GM19463 (cell line): ENCODE measurements around the gene NAT8L.

Experiments
- ATAC-seq: cut with Tn5 transposase; IDR thresholded peaks from one replicate; pipeline ENCODE4 v1.9.1; 2021; ENCODE audit warnings: mild to moderate bottlenecking, moderate library complexity; ENCODE audit not compliant: unreplicated experiment

The NAT8L gene

DNA sequence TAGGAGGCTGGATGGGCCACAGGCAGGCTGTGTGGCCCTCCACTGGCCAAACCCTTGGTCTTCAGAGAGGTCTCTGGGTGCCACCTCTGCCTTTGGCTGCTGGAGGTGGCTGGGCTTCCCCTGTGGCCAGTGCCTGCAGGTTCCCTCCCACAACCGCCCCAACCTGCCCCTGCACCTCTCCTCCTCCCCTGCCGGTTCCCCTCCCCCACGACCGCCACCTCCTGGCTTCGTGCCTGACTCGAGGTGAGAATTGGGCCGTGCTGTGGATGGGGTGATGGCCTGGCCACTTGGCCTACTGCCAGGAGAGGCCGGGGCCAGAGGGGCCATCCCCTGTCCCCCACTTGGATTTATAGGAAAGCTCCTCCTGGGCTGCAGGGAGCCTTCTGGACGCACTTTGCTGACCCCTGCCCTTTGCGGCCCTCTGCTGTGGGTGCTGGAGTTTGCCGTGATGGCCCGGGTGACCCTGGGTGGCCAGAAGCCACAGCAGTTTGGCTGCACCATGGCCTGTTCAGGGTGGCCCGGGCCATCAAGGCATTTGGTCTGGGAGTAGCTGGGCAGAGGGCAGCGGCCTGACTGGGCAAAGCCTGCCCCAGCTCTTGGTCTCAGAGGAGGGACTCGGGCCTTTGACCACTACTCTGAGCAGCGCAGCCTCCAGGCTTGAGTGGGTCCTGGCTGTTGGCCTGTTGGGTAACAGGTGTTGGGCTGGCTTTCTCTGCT lies 3.8 kb downstream of the NAT8L start:
- ATAC-seq = no peak

DNA sequence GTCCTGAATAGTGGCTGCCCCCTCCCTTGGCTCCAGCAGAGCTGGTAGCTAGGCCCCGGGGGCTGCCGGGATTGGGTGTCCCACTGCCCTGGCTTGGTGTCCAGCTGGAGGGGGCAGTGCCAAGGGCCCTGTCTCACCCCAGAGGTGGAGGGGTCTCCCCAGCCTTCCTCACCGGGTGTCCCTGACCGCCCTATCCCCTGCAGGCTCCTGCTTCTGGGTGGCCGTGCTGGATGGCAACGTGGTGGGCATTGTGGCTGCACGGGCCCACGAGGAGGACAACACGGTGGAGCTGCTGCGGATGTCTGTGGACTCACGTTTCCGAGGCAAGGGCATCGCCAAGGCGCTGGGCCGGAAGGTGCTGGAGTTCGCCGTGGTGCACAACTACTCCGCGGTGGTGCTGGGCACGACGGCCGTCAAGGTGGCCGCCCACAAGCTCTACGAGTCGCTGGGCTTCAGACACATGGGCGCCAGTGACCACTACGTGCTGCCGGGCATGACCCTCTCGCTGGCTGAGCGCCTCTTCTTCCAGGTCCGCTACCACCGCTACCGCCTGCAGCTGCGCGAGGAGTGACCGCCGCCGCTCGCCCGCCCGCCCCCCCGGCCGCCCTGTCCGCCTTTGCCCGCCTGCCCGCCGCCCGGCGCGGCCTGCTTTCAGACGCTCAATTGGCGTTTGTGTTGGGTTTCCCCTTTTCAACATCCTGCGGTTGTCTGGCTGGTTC lies 4.6 kb downstream of the NAT8L start:
- ATAC-seq = no peak

DNA sequence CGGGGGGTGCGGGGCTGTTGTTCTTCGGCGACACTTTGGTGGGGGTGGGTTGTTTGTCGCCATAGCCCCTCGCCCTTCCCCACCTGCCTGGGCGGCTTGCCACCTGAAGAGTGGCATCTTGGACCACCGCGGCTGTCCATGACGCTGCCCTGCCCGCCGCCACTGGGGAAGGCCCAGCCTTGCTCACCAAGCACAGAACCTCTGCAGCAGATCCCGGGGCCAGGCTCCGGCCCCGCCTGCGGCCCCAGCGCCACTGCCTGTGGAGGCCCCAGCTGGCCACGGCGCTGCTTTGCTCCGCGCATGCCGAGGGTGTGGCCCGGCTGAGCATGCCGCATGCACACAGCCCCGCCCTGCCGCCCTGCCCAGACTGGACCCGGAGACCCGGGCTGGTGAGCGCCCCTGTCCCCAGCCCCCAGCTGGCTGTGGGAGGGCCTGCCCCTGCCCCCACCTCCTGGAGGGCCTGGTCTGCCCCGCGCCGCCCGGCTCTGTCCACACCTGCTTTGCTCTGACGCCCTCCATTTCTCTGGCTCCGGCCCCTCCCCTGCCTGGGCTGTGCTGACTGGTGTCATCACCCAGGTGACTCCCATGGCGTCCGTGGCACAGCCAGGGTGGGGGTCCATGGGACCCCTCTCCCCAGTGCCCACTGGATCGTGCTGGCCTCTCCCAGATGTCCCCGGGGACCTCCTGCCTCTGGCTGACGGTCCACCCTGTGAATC lies 5.3 kb downstream of the NAT8L start:
- ATAC-seq = no peak

DNA sequence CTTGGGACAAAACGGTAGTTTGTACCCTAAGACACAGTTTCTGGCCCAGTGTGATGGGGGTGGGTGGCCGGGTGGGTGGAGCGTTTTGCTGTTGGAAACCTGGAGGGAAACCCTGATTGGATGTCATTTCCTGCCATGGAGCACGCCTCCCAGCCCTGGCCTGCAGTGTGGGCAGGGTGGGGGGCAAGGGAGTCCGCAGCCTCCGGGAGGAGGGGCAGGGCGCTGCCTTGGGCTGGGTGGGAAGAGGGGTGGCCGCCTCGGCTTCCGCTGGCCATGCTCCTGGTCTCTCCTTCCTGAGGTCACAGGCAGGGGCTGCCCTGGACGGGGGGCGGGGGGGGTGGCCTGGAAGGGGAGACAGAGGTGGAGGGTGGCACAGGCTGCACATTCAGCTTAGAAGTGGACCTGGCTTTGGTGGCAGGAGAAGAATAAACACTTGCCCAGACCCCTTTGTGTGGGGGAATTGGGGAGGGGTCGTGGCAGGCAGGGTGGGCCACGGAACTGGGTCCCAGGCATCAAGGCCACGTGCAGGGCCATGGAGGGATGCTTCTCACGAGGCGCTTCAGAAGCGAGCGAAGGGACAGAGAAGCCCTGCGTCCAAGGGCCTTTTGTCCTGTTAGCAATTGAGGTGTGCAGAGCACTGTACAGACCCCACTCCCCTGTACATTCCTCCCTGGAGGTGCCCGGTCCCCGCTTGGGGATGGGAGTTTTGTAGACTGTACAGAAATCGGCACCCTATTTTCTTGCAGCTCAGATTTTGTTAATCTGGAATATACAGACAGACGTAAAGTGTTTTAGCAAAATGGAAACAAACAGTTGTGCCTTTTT lies 6.2 kb downstream of the NAT8L start:
- ATAC-seq = no peak

DNA sequence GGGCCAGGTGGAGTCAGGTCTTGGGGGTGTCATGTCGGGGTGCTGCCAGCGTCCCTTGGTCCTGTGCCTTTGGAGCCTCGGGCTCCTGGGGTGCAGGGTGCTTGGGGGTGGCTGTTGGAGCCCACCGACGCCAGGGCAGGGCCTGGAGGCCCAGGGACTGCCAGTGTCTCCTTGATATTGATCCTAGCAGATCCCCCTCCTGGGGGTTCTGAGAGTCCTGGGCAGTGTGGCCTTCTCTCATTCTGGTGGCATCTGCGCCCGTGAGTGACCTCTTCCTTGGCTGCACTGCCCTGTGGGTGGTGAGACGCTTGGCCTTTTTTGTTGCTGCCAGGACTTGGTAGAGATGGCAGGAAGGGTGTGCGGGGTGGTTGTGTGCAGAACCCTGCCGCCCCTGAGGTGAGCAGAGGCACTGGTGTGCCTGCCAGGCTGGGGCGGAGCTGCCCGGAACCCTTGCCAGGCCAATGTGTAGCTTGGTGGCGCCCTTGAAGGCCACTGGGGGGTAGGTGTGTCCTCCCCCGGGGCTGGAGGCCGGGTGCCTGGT lies 7.0 kb downstream of the NAT8L start:
- ATAC-seq = no peak

DNA sequence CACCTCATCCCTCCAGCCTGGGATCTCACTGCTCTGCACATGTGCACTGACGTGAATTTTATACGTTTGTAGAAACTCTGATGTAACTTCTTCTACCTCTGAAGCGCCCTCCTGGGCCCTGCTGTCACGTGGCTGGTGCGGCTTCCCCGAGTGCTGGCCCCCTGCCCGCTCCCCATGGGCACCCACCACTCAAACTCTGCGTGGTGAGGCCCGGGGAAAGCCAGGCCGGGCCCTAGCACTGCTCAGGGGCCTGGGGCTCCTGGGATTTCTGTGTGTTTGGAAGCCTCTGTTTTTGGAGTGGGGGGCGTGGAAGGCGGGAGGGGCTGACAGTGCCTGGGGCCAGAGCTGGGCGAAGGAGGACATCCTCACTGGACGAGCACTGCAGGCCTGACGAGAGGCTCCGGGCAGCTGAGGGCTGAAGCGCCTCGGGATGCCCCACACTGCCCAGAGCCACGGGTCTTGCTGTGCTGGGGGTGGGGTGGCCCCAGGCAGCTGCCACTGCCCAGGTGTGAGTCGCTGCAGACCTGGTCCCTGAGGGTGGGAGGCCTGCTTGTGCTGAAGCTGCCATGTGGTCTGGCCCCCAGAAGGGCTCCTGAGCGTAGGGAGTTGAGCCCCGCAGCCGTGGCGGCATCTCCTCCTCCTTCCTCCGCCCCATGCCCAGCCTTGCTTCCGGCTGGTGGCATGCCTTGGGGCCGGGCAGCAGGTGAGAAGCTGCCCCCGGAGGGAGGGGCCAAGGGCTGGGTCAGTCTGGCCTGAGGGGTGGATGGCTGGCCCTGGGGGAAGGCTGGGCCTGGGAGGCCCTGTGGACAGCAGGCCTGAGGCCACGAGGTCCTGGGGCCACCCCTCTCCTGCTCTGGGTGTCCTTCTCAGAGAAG lies 7.7 kb downstream of the NAT8L start:
- no peak for ATAC-seq

DNA sequence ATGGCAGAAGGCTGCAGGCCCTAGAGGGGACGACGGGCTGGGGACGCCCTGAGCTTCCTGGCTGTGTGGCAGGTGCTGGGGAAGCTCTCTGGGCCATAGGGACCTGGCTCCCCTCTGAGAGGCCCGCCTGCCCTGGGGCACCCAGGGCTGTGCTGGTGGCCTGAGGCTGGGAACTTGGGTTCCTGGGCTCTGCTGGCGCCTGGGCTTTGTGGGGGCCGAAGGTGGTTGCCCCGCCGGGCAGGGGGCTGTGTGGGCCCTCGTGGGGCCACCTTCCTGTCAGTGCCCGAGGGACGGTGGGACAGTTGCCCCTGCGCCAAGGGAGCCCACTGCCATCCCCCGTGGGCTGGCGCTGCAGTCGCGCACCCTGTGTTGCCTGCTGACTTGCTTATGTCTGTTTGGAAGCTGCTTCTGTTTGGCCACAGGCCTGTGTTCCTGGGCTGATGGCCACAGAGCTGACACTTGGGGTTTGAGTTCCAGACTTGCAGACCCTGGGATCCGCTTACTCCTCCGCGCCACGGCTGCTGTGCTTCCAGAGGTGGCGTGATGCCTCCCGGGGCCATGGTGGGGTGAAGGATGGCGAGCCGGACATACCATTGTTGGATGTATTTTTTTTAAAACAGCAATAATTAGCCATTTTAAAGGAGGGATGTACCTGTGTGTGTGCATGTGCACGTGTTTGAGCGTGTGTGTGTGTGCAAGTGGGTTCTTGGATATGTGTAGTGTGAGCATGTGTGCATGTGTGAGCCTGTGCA lies 8.5 kb downstream of the NAT8L start:
- ATAC-seq = no peak

DNA sequence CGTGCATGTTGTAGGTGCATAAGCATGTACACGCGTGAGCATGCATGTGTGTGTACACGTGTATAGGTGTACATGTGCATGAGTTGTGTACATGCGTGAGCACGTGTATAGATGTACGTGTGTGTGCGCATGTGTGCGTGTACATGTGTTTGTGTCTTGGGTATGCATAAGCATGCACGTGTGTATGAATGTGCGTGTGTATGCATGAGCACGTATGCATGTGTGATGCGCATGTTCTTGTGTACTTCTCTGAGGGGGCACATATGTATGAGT lies 9.0 kb downstream of the NAT8L start:
- ATAC-seq = no peak

DNA sequence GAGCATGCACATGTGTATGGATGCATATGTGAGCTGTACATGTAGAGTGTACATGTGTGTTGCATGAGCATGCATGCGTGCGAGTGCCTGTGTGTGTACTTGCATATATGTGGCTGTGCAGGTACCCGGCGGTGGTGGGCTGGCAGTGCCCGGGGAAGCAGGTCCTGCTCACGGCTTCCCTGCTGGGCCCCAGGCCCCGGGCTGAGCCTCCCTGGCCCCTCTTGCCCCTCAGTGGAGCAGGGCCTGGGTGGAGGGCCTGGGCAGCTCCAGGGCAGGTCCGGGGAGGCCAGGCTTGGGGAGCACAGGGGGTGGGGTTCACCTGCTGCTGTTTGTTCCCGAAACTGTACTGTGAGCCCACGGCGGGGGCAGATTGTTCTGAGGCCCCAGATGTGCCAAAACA lies 9.4 kb downstream of the NAT8L start:
- ATAC-seq = no peak

DNA sequence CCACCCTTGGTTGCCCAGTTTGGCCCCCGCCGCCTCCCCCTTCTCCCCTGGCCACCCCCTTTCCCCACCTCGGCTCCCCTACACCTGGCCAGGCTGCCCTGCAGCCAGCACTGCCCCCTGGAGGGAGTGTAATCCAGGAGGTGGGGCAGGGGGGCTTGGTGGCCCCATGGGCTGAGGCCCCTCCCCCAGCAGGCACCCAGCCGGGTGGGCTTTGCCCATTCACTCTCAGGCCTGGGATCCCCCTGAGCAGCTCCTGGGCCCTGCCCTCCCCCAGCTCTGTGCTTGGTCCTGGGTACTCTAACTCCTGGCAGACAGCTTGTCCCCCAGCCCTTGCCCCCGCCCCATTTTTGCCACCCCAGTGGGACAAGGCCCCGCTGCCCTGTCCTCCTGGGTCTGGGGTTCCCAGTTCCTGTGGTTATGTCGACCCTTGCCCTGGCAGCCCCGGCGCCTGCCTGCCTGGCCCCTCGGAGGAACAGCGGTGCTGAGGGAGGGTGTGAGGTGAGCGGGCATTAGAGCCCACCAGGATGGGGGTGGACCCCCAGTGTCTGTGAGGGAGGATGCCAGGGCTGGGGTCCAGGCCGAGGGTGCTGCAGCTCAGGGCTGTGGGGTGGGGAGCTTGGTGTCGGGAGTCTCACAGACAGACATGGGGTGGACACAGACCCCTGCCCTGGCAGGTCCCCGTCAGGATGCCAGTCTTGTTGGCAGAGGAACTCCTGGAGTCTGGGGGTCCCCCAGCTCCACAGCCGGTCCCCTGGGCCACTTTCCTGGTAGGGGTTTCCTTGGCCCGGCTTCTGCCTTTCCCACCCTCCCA lies 10.2 kb downstream of the NAT8L start:
- ATAC-seq = no peak

DNA sequence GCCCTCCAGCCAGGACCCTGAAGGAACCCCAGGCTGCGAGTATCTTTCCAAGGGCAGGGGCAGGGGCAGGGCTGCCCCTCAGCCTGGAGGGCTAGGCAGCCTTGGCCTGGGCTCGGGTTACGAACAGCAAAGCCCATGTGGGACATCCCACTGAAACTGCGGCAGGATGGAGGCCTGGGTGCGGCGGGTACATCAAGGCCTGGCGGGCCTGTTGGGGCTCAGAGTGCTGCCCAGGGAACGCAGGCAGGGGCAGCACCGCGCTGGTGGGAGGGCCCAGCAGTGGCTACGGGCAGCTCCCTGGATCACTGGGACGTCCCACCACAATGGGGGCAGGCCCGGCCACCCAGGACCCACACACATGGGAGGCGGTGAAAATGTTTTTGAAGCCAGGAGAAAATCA lies 10.9 kb downstream of the NAT8L start:
- no peak for ATAC-seq

DNA sequence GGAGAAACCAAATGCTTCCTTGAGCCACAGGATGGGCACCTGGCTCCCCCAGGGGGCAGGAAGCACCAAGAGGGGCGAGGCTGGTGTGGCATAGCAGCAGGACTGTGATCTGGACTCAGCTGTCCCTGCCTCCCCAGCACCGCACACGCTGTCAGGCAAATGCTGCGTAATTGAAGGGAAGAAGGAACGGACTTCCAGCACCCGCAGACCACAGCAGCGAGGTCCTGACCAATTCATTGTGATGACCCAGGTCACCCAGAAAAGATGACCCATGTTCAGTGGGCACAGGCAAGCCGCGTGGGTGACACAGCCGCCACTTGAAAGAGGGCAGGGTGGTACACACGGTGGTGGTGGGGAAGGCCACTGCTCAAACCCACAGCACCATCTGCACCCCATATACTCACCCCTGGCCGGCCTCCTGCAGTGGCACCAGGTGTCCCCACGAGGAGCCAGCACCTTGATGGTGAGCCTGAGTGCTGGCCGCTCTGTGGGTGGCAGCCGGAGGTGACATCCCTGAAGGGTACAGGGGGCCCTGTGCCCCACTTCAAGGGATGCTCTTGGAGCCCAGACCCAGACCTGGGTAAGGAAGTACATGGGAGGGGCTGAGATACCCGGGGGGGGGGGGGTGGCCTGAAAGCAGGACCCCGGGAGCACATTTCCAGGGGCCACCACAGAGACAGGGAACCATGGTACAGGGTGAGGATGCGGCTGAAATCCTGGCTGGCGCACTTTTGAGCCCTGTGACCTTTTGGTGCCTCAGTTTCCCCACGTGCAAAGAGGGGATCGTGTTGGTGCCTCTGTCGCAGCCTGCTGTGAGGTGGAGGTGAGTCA lies 11.5 kb downstream of the NAT8L start:
- ATAC-seq = no peak

DNA sequence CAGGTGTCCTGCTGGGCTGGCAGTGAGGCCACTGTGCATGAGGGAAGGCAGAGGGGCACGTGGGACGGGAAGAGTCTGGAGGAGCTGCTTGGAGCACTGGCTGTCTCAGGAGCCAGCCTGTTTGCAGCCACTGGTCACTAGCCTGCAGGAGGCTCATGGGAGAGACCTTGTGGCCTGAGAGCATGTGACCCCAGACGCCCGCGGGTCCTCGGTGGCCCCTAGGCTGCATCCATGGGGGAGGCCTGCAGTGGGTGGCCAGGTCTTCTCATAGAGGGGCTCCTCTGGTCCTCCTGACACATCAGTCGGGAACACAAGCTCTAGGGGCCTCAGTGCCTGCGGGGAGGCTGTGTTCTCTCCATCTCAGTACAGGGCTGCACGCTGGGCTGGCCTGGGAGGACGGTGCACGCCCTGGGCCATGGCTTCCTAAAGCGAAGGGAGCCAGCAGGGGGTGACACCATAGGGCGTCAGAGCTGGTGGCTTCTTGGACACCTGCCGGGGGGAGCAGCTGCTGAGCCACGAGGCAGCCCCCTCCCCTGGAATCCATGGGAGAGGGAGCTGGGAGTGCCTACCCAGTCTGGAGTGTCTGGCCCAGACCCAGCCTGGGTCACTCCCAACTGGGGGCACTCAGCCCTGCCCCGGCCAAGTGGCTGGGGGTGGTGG lies 12.3 kb downstream of the NAT8L start:
- no peak for ATAC-seq

DNA sequence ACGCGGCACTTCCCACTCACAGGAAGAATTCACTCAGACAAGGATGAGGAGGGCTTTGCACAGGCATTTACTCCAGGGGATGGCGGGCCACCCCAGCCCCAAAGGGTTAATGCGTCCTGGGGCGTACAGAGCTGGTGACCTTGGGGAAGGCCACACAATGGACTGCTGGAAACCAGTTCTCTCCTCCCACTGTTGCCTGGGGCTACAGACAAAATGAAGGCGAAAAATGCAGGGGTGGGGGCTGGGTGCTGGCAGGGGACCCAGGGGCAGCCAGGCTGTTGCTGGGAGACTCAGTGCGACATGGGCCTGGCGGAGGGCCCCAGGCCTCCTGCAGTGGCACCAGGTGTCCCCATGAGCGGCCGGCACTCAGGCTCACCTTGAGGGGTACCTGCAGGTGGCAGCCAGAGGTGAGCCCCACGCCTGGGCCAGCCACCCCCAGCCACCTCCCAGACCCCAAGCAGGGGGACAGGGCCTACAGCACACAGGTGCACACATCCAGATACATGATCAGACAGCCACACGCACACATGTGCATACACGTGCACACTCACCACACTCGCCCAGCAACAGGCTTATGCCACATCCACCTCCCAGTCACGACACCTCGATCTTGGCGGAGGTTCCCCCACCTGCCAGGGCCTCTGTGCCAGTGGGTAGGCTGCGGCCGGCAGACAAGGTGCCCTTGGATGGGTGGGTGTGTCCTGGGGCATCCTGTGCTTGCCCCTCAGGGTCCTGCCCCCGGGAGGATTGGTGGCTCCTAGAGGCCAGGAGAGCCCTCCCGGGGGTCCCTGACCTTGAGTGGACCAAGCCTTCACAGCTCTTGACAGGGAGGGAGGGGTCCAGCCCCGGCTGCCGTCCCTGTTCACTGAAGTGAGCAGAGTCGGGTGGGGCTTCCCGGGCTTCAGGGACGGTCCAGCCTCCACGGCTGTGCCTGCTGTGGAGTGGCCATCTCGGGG lies 13.1 kb downstream of the NAT8L start:
- no peak for ATAC-seq

DNA sequence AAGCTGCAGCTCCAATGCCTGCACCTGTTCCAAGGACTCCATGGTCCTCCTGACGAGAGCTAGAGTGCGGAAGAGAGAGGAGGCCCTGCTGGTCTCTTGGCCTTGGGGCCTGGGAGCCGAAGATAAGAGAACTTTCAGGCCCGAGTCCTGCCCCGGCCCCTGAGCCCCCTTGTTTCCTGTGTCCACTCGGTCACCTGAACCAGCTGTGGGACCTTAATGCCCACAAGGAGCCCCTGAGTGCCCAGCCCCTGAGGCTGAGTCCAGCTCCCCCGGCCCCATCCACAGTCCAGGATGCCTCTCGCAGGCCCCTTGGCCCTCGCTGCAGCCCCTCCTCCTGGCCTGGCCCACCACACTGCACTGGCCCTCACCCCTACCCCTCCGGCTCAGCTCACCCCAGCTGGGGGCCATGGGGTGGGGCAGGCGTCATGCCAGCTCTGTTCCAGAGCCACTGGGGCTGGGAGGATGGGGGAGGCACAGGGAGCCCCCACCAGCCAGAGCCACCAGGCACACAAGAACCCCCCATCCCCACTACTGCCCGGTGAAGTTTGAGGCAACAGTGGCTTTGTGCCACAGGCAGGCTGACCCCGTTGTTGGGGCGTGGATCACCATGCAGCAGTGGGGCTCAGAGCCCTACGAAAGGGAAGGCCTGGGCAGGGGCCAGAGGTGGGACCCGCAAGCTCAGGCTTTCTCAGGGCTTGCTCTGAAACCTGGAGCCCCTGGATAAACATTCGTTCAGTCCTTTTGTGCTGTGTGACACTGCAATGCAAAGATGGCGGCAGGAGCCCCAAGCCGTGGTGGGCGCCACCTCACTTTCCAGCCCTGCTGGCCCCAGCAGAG lies 14.1 kb downstream of the NAT8L start:
- ATAC-seq = no peak
